Measurements from ENCODE around the gene PTGDR.

GRCh38 chr14:52267501-52268278 is at the start of gene PTGDR:
- no peak for TF ChIP-seq POLR2AphosphoS5 (IDR thresholded peaks at IDR 0.05; ENCODE audit: low read depth, low read length)
- TF ChIP-seq TAF1 (IDR thresholded peaks at IDR 0.05; ENCODE audit: borderline replicate concordance, insufficient read depth, low read length): no peak
- TF ChIP-seq SIN3A (IDR thresholded peaks at IDR 0.05; ENCODE audit: borderline replicate concordance, insufficient read depth, low read length): no peak
